ENCODE measurements around the gene MAP4K2. TPM values are rescaled to one million over a fixed set of nuclear protein-coding genes. Genes with fewer than 3 reads are reported as not detected.
A peak's percentile ranks its signal among the peaks of the same experiment; 100 is the strongest.

The MAP4K2 gene
- total RNA-seq, 1 donor from 2014 or later: 6.8 TPM

GRCh38 chr11:64835616-64836447 lies 32.8 kb upstream of the MAP4K2 start:
- H3K27me3 ChIP-seq (ENCODE audit: control insufficient read depth, insufficient read depth, low read length): no peaks in the 10 kb centered on the region
- no peak for TF ChIP-seq CTCF (IDR thresholded peaks at IDR 0.05; ENCODE audit: insufficient read depth, low read length, severe bottlenecking)
- peaks cover 69% of the 10 kb centered on the region for H3K36me3 ChIP-seq (ENCODE audit: control insufficient read depth, insufficient read depth, low read length)
- FAIRE-seq (no peak), DNase-seq (ENCODE audit: low read depth) (no peak)
- no peak overlapping the region for H3K4me3 ChIP-seq (ENCODE audit: low read depth, low read length)

- FAIRE-seq: no peak
- no peaks in the 10 kb centered on the region for H3K27me3 ChIP-seq (ENCODE audit: control insufficient read depth, insufficient read depth, low read length)
- no peak overlapping the region for H3K4me3 ChIP-seq (ENCODE audit: low read depth, low read length)
- H3K36me3 ChIP-seq (ENCODE audit: control insufficient read depth, insufficient read depth, low read length): peaks cover 69% of the 10 kb centered on the region
- DNase-seq (ENCODE audit: low read depth): peak; percentile 75
- TF ChIP-seq CTCF (IDR thresholded peaks at IDR 0.05; ENCODE audit: insufficient read depth, low read length, severe bottlenecking): no peak
These were observed 32.0 kb upstream of the MAP4K2 start for GRCh38 chr11:64834723-64835615.

- Histone ChIP-seq H3K36me3 (ENCODE audit: control insufficient read depth, insufficient read depth, low read length) (peaks cover 71% of the 10 kb centered on the region), H3K4me3 (ENCODE audit: low read depth, low read length) (no peak overlapping the region), H3K27me3 (ENCODE audit: control insufficient read depth, insufficient read depth, low read length) (no peaks in the 10 kb centered on the region)
- TF ChIP-seq CTCF (IDR thresholded peaks at IDR 0.05; ENCODE audit: insufficient read depth, low read length, severe bottlenecking): no peak
- DNase-seq (ENCODE audit: low read depth) (no peak), FAIRE-seq (no peak)
These were observed 31.2 kb upstream of the MAP4K2 start for GRCh38 chr11:64834031-64834722.

- Histone ChIP-seq H3K36me3 (ENCODE audit: control insufficient read depth, insufficient read depth, low read length) (peaks cover 67% of the 10 kb centered on the region), H3K27me3 (ENCODE audit: control insufficient read depth, insufficient read depth, low read length) (no peaks in the 10 kb centered on the region), H3K4me3 (ENCODE audit: low read depth, low read length) (no peak overlapping the region)
- TF ChIP-seq CTCF (IDR thresholded peaks at IDR 0.05; ENCODE audit: insufficient read depth, low read length, severe bottlenecking): no peak
- FAIRE-seq (no peak), DNase-seq (ENCODE audit: low read depth) (no peak)
These were observed 30.5 kb upstream of the MAP4K2 start for GRCh38 chr11:64833509-64833908.

- FAIRE-seq: no peak
- Histone ChIP-seq H3K36me3 (ENCODE audit: control insufficient read depth, insufficient read depth, low read length) (peaks cover 68% of the 10 kb centered on the region), H3K27me3 (ENCODE audit: control insufficient read depth, insufficient read depth, low read length) (no peaks in the 10 kb centered on the region), H3K4me3 (ENCODE audit: low read depth, low read length) (no peak overlapping the region)
- TF ChIP-seq CTCF (IDR thresholded peaks at IDR 0.05; ENCODE audit: insufficient read depth, low read length, severe bottlenecking): no peak
- DNase-seq (ENCODE audit: low read depth): no peak
These were observed 30.1 kb upstream of the MAP4K2 start for GRCh38 chr11:64833198-64833502.

All from bronchial epithelial cell (primary cell).